GM18508 (cell line): ENCODE measurements around the gene FBXL20.

ENCODE experiments used
- ATAC-seq: cut with Tn5 transposase; IDR thresholded peaks from one replicate; pipeline ENCODE4 v1.9.1; 2021; ENCODE audit warnings: moderate number of reproducible peaks; ENCODE audit not compliant: insufficient read depth, unreplicated experiment

Gene FBXL20

DNA sequence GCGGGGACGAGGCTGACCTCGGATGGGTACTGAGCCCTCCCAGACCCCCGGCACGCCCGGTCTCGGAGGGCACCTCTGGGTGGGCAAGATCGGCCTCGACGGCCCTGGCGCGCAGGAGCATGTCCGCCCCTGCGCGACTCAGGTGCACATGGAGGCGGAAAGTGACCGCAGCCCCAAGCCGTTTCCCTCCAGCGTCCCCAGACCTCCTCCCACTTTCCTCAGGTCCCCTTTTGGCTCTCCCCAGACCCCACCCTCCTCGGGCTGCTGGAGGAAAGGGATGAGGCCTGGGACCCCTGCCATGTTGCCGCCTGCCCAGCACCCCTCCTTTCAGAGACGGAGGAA lies 191.4 kb downstream of the FBXL20 start:
- no peak for ATAC-seq

DNA sequence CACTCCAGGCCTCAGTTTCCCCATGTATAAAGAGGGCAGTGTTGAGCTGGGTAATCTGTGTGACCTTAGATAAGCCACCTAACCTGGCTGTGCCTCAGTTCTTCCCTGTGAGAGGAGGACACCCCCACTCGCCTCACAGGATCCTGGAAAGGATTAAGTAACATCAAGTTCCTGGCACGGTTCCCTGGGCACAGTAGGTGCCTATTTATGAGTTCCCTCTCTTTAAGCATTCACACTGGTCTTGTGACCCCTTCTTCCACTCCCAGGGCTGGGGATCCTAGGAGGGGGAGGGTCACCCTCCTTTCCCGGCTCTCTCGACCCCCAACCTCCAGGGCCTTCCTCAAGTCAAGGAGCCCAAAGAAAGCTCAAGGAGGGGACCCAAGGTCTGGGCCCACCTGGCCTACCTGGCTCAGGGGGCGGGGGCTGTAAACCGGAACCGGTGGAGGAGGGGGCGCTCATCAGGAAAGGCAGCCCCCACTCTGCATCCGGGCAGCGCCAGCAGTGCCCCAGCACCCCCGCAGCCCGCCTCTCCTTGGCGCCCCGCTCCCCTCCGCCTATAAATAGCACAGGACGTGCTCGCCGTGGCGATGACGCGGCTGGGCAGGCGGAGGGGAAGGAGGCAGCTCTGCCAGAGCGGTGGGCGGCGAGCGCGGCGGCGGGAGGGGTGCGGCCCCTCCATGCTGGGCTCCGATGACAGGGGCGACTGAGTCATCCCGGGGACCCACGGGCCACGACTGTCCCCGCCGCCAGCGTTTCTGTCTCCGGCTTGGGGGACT lies 191.9 kb downstream of the FBXL20 start:
- no peak for ATAC-seq

DNA sequence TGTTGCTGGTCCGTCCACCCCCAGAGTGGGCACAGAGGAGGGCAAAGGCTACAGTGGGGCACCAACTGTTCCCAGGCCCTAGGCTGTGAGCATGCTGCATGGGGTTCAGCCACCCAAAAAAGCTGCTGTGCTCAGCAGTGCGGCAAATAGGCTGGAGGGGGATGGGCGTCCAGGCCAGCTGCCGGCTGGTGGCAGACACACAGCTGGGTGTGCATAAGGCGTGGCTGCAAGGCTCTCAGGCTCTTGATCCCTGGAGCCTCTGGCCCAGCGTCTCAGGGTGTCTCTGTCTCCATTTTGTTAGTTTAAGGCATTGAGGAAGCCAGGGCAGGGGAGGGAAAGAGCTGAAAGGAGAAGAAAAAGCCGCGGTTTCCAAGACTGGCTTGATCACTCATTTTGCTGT lies 192.5 kb downstream of the FBXL20 start:
- ATAC-seq, result no peak

DNA sequence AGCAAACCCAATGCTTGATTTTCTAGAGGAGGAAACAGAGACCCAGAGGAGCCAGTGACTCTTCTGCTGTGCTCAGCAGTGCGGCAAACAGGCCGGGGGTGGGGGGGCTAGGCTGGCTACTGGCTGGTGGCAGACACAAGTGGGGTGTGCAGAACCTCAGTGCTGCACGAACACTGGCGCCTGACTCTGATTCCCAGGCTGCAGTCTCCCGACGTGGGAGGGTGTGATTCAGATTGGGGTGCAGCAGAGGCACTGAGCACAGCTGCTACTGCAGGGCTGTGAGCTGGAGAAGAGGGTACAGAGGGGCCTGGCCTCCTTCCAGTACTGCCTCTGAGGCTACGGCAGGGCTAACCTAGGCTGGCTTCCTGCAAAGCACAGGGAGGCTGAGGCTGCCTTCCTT lies 193.3 kb downstream of the FBXL20 start:
- ATAC-seq, result no peak

DNA sequence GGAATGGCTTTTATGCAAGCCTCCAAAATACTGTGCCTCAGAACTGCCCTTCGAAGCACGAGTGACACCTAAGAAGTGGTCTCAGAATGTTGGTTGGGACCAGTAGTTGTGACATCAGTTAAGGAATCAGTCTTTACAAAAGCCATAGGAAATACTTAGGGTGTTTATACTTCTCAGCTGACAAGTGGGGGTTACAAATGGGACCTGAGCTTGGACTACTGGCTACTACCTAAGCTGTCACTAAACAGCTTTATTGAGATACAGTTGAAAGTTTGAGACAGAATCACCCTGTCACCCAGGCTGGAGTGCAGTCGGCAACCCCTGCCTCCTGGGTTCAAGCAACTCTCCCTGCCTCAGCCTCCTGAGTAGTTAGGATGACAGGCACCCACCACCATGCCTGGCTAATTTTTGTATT lies 196.3 kb downstream of the FBXL20 start:
- no peak for ATAC-seq

DNA sequence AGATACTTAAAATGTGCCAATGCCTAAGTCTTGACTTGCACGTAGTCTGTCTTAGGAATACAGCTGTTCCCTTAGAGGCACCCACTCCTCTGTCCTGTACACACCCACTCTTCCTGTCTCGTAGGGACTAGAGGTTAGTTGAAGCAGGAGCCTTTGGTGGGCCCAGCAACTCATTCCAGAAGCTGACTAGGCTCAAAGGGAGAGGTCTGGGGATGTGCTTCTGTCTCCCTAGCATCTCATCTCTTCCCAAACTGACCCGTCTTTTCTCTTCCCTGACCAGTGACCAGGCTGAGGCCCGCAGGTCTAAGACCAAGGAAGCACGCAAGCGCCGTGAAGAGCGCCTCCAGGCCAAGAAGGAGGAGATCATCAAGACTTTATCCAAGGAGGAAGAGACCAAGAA lies 197.2 kb downstream of the FBXL20 start:
- no peak for ATAC-seq
